Measurements from ENCODE around the gene CFAP47.
"Not testable (repeated sequence)": the region's sequence is repeated elsewhere in the genome, so short reads cannot be mapped to it uniquely, and the experiment has no call there.

Gene CFAP47

DNA sequence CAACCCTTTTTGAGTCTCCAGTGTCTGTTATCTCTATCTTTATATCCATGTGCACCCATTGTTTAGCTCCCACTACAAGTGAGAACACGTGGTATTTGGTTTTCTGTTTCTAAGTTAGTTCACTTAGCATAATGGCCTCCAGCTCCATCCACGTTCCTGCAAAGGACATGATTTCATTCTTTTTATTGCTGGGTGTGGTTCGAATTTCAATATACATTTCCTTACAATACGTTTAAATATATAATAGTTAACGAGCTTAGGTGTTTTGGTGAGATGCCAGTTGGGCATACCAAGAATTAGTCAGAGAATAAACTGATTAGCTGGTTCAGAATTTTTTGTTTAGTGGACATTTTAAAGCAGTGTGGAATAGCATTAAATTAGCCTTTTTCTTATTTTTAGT is 196.7 kb downstream of the CFAP47 start:
- DNase-seq (ENCODE audit: extremely low read depth, low read depth), result no peak
- no peak for TF ChIP-seq CTCF (IDR thresholded peaks at IDR 0.05; ENCODE audit: low read depth, low read length)

DNA sequence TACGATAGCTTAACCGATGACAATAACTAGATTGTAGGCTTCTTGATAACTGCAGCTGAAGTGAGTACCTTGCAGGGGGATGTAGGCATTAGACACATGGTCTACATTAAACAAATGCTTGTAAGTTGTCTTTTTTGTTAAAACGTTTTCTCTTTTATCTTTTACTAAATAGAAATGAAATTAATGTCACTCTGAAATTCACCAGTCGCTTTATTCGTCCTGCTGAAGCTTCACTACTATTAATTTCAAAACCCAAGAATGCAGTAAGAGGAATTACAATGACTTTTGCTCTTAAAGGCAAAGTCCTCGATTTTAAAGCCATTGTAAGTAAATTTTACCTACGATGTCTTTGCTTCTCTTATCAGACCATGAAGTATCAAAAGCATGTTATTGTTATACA is 239.7 kb downstream of the CFAP47 start:
- DNase-seq (ENCODE audit: extremely low read depth, low read depth), result no peak
- no peak for TF ChIP-seq CTCF (IDR thresholded peaks at IDR 0.05; ENCODE audit: low read depth, low read length)

- TF ChIP-seq CTCF (IDR thresholded peaks at IDR 0.05; ENCODE audit: low read depth, low read length), result no peak
Observed at GRCh38 chrX:36160081-36160480, 240.5 kb downstream of the CFAP47 start.

GRCh38 chrX:36198575-36198974 is 279.0 kb downstream of the CFAP47 start:
- DNase-seq (ENCODE audit: extremely low read depth, low read depth), result no peak
- TF ChIP-seq CTCF (IDR thresholded peaks at IDR 0.05; ENCODE audit: low read depth, low read length), result no peak

More at GRCh38 chrX:36160081-36160480, 240.5 kb downstream of the CFAP47 start:
- no peak for DNase-seq (ENCODE audit: extremely low read depth, low read depth)

DNA sequence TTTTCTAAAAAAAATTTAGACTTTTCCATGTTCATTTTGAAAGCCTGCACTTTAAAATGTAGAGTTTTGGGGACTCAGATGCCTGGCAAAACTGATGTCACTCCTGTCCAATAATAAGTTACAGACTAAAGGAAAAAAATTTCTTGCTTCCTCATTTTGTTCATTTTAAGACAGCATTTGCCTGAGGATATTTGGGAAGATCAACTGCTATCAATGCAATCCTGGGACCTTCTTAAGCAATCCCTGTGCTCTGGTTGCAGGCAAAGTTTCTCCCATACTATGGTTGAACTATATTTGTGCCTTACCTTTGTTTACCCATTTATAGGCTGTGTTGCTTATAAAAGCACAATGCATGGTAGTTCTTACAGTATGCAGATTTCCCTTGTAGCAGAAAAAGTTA is 280.4 kb downstream of the CFAP47 start:
- TF ChIP-seq CTCF (IDR thresholded peaks at IDR 0.05; ENCODE audit: low read depth, low read length), result no peak
- no peak for DNase-seq (ENCODE audit: extremely low read depth, low read depth)

- TF ChIP-seq CTCF (IDR thresholded peaks at IDR 0.05; ENCODE audit: low read depth, low read length), result no peak
- no peak for DNase-seq (ENCODE audit: extremely low read depth, low read depth)
Observed at GRCh38 chrX:36214924-36215323, 295.4 kb downstream of the CFAP47 start.

GRCh38 chrX:36218801-36219200 is 299.3 kb downstream of the CFAP47 start:
- TF ChIP-seq CTCF (IDR thresholded peaks at IDR 0.05; ENCODE audit: low read depth, low read length), result no peak
- no peak for DNase-seq (ENCODE audit: extremely low read depth, low read depth)

- not testable (repeated sequence) for DNase-seq (ENCODE audit: extremely low read depth, low read depth)
Observed at GRCh38 chrX:36234840-36235528, 315.4 kb downstream of the CFAP47 start.

All from AG09319 (cell line).